ENCODE measurements around the gene BLCAP. TPM values are rescaled to one million over a fixed set of nuclear protein-coding genes. Genes with fewer than 3 reads are reported as not detected.

Gene BLCAP
- total and polyA plus RNA-seq, 2 of the 4 experiments (the other 2 are of a cell fraction): 17.7 to 67.3 TPM

GRCh38 chr20:37504404-37505096 is 23.1 kb downstream of the BLCAP start:
- dilution Hi-C loops (cut with HindIII; ENCODE audit: low sequenced_read_pairs, unreplicated experiment): no loop called here
- H2AK5ac ChIP-seq (ENCODE audit: low read depth, low read length): no peak overlapping the region
- in situ Hi-C loops (cut with MboI; ENCODE audit: low sequenced_read_pairs): no loop called here
- POLR2A ChIA-PET (ENCODE audit: unreplicated experiment): no interaction called here
- ATAC-seq (ENCODE audit: low read depth) (peak; percentile 16), DNase-seq (peak; percentile 13)
- peaks cover 25% of the 10 kb centered on the region for H3K9me1 ChIP-seq (ENCODE audit: insufficient read depth, low read length)
- TF ChIP-seq, protein P1, sequence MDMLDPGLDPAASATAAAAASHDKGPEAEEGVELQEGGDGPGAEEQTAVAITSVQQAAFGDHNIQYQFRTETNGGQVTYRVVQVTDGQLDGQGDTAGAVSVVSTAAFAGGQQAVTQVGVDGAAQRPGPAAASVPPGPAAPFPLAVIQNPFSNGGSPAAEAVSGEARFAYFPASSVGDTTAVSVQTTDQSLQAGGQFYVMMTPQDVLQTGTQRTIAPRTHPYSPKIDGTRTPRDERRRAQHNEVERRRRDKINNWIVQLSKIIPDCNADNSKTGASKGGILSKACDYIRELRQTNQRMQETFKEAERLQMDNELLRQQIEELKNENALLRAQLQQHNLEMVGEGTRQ (IDR thresholded peaks at IDR 0.05; ENCODE audit: low read depth, low read length): no peak
- TF ChIP-seq NFE2L2 (IDR thresholded peaks at IDR 0.05; ENCODE audit: low read depth, low read length) (no peak), RAD21 (IDR thresholded peaks at IDR 0.05; ENCODE audit: low read length) (no peak), CTCF (conservative IDR thresholded peaks at IDR 0.05; ENCODE audit: low read depth, low read length) (no peak), CHD1 (IDR thresholded peaks at IDR 0.05; ENCODE audit: low read depth, low read length) (no peak), RCOR1 (IDR thresholded peaks at IDR 0.05; ENCODE audit: insufficient replicate concordance, low read length) (no peak), MXI1 (IDR thresholded peaks at IDR 0.05; ENCODE audit: borderline replicate concordance, low read depth, low read length) (no peak)
- peaks cover 9 to 32% of the 10 kb centered on the region in 2 experiments; a peak in 3 of 4 replicates for H3K79me1 ChIP-seq (ENCODE audit: low read depth in 1 of 2, low read length in 2 of 2)
- no peak overlapping the region for H2AK9ac ChIP-seq (replicated peaks; ENCODE audit: low read depth, low read length, poor library complexity)
- H3K4ac ChIP-seq (ENCODE audit: low read depth, low read length): no peak overlapping the region
- no peak overlapping the region for H3K23ac ChIP-seq (ENCODE audit: low read depth, low read length)
- H2BK120ac ChIP-seq (ENCODE audit: low read depth, low read length): no peak overlapping the region
- no peak overlapping the region for H2BK20ac ChIP-seq (ENCODE audit: low read depth, low read length)
- H4K91ac ChIP-seq (ENCODE audit: insufficient read depth, low read depth, low read length): no peak overlapping the region
- CTCF ChIA-PET: no interaction called here
- 14% methylated on average over 1 of the region's 3 CpGs; no CpG with 5 or more reads in 1 of the 2 experiments for WGBS, 2 experiments (ENCODE audit: extremely low coverage in 2 of 2, insufficient read length in 1 of 2)
- H3K36me3 ChIP-seq (ENCODE audit: control insufficient read depth, insufficient read depth, low read length): peaks cover 8% of the 10 kb centered on the region
- no peak overlapping the region for H3K4me2 ChIP-seq (ENCODE audit: low read depth, low read length)
- H4K5ac ChIP-seq (ENCODE audit: low read depth, low read length): no peak overlapping the region
- no TSS peak for BruUV-seq (replicated peaks)
- intact Hi-C loops (cut with micrococcal nuclease): no loop called here
- H3K27ac ChIP-seq (ENCODE audit: insufficient read depth, low read length): no peak overlapping the region
- H3K14ac ChIP-seq (replicated peaks; ENCODE audit: low read depth, low read length): no peak overlapping the region
- H3K18ac ChIP-seq (ENCODE audit: low read depth, low read length): no peak overlapping the region
- H4K8ac ChIP-seq (ENCODE audit: low read depth in 2 of 2, low read length in 2 of 2): no peak overlapping the region
- no peak overlapping the region for H2BK15ac ChIP-seq (ENCODE audit: low read depth, low read length)
- no peak overlapping the region for H2BK5ac ChIP-seq (ENCODE audit: low read depth, low read length, poor library complexity, severe bottlenecking)
- no peaks in the 10 kb centered on the region for H3K9me3 ChIP-seq (ENCODE audit: control insufficient read depth, insufficient read depth, low read length)
- H3K4me3 ChIP-seq (ENCODE audit: insufficient read depth, low read depth, low read length): no peak overlapping the region
- H3K56ac ChIP-seq (ENCODE audit: extremely low read depth, insufficient read depth, low read length): no peak overlapping the region
- no peak overlapping the region for H3K9ac ChIP-seq (ENCODE audit: low read depth, low read length)
- H2AFZ ChIP-seq (replicated peaks; ENCODE audit: low read length, poor library complexity): no peak overlapping the region
- H4K20me1 ChIP-seq (ENCODE audit: insufficient read depth, low read length): peaks cover 20% of the 10 kb centered on the region; the same call in 1 of the 2 replicates
- no peaks in the 10 kb centered on the region for H3K27me3 ChIP-seq (ENCODE audit: control insufficient read depth, insufficient read depth, low read length)
- H3K4me1 ChIP-seq (ENCODE audit: control insufficient read depth, insufficient read depth, low read length): peaks cover 2% of the 10 kb centered on the region; the same call in 1 of the 2 replicates
